GM19324 (cell line): ENCODE results near the gene GPR89B.
"Not testable (repeated sequence)": the region's sequence is repeated elsewhere in the genome, so short reads cannot be mapped to it uniquely, and the experiment has no call there.

ENCODE experiments used
- ATAC-seq: cut with Tn5 transposase; IDR thresholded peaks from one replicate; pipeline ENCODE4 v1.9.1; 2021; ENCODE audit warnings: mild to moderate bottlenecking, moderate library complexity; ENCODE audit not compliant: unreplicated experiment, low FRiP score

GPR89B gene

DNA sequence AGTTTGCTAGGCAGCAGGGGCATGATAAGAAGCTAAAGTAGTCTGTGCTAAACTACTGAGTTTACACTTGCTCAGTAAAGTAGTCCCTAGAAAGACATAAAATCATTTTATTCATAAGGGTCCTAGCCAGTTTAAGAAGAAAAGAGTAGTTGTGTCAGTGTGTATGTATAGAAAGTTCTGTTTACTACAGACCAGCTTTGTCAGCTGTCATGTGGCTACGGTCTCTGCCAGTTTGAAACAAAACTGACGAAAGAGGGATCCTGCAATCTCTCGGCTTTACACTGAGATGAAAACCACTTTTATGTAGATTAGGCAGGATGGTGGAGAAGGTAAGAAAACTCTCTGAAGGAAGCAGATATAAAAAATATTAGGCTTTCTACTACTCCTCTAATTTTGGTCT, 7.1 kb downstream of the GPR89B start:
- not testable (repeated sequence) for ATAC-seq

DNA sequence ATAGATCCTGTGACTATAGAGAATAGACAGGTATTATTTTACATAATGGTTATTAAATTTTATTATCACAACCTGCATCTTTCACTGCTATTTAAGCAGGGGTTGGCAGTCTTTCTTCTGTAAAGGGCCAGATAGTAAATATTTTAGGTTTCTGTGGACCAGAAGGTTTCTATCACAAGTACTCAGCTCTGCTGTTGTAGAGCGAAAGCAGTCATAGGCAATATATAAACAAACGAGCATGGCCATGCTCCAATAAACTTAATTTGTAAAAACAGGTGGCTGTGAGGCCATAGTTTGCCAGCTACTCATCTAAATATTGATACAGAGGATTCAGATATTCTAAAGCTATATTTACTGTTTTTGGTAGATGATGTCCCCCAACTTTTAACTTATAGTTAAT, 12.2 kb downstream of the GPR89B start:
- not testable (repeated sequence) for ATAC-seq

- ATAC-seq = not testable (repeated sequence)
Measured at GRCh38 chr1:147942563-147942962, 14.3 kb downstream of the GPR89B start.

DNA sequence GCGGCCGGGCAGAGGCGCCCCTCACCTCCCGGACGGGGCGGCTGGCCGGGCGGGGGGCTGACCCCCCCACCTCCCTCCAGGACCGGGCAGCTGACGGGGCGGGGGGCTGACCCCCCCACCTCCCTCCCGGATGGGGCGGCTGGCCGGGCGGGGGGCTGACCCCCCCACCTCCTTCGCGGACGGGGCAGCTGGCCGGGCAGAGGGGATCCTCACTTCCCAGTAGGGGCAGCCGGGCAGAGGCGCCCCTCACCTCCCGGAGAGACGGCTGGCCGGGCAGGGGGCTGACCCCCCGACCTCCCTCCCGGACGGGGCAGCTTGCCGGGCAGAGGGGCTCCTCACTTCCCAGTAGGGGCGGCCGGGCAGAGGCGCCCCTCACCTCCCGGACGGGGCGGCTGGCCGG, 21.3 kb downstream of the GPR89B start:
- not testable (repeated sequence) for ATAC-seq

DNA sequence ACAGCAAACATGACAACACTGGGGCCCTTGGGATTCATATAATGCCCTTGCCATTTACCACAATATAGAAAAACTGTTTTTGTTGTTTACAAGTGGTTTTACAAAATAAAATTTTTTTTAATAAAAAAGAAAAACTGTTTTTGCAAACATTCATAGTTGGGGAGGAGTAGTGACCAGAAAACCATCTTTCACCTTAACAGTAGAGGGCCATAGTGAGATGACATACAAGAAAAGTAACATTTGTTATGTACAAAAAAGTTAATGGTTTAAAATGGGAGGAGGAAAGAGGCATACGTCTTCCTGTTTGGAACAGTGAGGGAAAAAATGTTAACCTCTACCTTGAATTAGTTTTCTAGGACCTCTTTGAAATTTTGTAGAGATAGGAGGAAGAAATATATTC, 30.7 kb downstream of the GPR89B start:
- ATAC-seq = not testable (repeated sequence)

- not testable (repeated sequence) for ATAC-seq
Measured at GRCh38 chr1:147959680-147960079, 31.5 kb downstream of the GPR89B start.

- ATAC-seq = not testable (repeated sequence)
Measured at GRCh38 chr1:147964575-147964974, 36.4 kb downstream of the GPR89B start.

GRCh38 chr1:147966657-147967056, 38.4 kb downstream of the GPR89B start:
- not testable (repeated sequence) for ATAC-seq

DNA sequence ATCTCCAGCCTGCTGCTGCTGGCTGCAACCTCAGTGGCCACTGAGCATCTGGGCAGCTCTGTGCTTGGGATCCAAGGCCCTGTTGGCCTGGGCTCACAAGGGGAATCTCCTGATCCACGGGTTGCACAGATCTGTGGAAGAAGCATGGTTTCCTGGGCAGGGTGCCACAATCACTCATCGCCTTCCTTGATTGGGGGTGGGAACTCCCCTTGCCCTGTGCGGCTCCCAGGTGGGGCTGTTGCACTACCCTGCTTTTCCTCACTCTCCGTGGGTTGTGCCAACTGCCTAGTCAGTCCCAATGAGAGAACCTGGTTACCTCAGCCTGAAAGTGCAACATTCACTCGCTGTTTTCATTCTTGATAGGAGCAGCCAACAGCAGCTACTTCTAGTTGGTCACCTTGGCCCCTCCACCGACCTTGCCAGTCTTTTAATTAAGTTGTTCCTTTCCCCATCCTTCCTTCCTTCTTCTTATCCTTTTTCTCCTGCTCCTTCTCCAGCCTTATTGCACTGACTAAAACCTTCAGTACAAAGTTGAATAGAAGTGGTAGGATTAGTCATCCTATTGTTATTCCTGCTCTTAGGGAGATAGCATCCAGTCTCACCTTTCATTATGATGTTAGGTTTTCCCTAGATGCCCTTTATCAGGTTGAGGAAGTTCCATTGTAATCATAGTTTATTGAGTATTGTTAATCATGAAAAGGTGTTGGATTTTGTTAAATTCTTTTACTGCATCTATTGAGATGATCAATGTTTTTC, 50.9 kb downstream of the GPR89B start:
- not testable (repeated sequence) for ATAC-seq

GRCh38 chr1:147985374-147985773, 57.2 kb downstream of the GPR89B start:
- not testable (repeated sequence) for ATAC-seq

DNA sequence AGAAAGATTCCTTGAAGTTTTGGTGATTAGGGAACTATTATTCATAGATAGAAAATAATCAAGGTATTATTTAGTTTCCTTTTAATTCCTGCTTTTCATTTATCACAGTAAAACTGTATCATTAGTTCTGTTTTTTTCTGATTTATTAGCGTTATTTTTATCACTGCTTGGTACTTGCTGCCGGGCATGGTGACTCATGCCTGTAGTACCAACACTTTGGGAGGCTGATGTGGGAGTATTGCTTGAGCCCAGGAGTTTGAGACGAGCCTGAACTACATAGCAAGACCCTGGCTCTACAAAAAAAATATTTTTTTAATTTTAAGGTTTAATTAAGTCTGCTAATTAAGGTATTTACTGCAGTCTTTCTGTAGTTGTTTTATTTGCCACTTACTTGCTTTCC, 59.7 kb downstream of the GPR89B start:
- ATAC-seq = not testable (repeated sequence)

DNA sequence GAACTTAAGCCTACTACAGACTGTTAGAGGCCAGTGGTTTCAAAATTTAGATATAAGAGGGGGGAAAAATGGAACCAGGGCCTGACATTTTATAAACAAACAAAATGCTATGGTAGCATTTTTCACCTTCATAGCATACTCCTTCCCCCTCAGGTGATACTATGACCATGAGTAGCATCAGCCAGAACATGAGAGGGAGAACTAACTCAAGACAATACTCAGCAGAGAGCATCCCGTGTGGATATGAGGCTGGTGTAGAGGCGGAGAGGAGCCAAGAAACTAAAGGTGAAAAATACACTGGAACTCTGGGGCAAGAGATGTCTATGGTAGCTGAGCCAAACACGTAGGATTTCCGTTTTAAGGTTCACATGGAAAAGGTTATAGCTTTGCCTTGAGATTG, 64.7 kb downstream of the GPR89B start:
- not testable (repeated sequence) for ATAC-seq

DNA sequence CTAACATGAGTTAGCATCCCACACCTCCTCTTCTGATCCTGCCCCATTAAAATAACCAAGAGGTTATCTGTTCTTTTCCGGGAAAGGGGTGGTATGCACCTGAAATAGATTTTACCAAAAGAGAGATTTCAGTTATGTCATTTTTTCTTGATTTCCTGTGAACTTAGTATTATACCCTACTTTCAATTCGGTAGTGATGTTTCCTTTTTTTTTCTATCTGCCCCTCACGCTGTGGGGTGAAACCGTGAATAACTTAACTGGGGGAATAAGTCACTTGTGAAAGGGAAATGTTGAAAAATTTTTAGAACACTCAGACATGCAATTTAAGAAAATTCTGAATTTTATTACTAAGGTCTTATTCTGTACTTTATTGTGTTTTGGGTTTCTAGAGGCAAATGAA, 65.2 kb downstream of the GPR89B start:
- not testable (repeated sequence) for ATAC-seq

- ATAC-seq = not testable (repeated sequence)
Measured at GRCh38 chr1:147993825-147994615, 65.8 kb downstream of the GPR89B start.

DNA sequence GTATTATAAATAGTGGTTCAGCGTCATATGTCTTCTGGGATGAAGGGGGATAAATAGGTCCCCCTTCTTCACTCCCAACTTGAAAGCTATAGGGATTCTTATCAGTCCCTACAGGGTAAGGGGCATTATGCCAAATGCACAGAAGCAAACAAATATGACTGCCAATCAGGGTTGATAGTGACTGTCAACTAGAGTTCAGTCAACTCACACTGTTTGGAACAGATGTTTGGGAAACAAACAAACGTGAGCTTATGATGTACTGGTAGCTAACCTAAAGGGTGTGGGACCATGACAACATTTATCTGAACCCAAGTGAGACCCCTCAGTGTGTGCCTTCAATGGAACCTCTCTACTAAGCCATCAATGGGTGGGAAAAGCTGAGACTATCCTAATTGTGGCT, 67.9 kb downstream of the GPR89B start:
- ATAC-seq = not testable (repeated sequence)

DNA sequence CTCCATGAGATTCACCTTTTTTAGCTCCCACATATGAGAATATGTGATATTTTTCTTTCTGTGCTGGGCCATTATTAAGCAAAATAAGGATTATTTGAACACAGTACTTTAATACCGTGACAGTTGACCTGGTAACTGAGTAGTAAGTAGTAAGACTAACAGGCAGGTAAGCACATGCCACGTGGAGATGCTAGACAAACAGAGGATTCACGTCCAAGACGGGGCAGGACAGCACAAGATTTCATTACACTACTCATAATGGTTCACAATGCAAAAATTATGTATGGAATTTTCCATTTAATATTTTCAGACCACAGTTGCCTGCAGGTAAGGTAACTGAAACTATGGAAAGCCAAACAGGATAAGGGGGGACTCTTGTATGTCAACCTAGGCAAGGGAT, 79.5 kb downstream of the GPR89B start:
- not testable (repeated sequence) for ATAC-seq

GRCh38 chr1:148010527-148010926, 82.3 kb downstream of the GPR89B start:
- no peak for ATAC-seq

- not testable (repeated sequence) for ATAC-seq
Measured at GRCh38 chr1:148013177-148014144, 85.2 kb downstream of the GPR89B start.

DNA sequence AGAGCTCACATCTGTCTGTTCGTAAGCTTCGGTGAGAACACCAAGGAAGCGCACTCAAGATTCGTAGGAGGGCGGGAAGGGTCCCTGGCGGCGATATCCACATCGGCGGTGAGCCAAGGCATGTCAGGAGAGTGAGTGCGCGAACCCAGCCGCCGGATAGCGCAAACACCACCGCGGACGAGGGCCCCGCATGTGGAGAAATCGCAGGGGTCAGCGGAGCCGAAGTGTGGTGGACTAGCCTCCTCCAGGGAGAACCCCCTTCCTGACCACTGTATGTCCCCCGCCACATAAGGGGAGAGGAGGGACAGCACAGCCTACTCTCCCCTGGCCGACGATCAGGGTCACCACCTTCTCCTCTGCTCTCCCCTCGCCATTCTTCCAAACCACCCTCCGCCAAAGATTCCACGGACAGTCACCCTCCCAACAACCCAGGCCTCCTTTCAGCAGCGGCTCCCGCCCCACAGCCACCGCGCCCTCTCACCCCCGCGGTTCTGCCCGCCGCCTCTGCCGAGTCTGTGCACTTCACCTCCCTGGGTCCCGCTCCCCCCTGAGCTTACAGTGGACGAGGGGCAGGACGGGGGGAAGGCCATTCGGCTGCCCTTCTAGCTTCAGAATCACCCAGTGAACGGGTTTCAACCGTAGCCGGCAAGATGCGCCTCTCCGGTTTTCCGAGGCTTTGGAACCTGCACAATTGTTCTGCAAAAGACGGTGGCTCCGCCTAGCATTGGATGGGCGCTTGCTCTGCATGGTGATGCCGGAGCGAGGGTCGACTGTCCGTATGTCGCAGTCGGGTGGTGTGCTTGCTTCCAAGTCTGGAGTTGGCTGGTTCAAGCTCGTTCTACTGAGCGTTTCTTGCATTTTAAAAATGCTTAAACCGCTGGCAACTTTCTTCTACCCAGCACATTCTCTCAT, 86.3 kb downstream of the GPR89B start:
- ATAC-seq = not testable (repeated sequence)
